ENCODE measurements around the gene SYCE1L.

- TF ChIP-seq ZNF347 (CRISPR knock-in tag; IDR thresholded peaks at IDR 0.05; ENCODE audit: low read depth) (no peak), CTCF (IDR thresholded peaks at IDR 0.05 in 2 of 3, conservative IDR thresholded peaks at IDR 0.05 in 1 of 3; ENCODE audit: insufficient read depth in 2 of 3, low read depth in 1 of 3, low read length in 3 of 3) (no peak), ZNF253 (CRISPR knock-in tag; conservative IDR thresholded peaks at IDR 0.05) (no peak)
Observed at GRCh38 chr16:77170805-77171204, 28.4 kb upstream of the SYCE1L start.

Measured in K562 (cell line).